Transverse colon (tissue), 4 donors: ENCODE measurements around the gene ZDHHC16.

Experiments used
- CTCF ChIP-seq, 5 experiments: fragments of 200-600 bp in 3 of 5; fragments of 450-650 bp in 2 of 5; sonication (generic) in 3 of 5; IDR thresholded peaks; 1 replicate in 2 of 5; 2 replicates in 3 of 5; pipeline ENCODE4 v1.5.1; 2016 to 2017; ENCODE audit warnings: antibody characterized with exemption in 5 of 5, inconsistent platforms in 3 of 5, mild to moderate bottlenecking in 2 of 5, moderate library complexity in 1 of 5
- EP300 ChIP-seq: sonication (generic); formaldehyde crosslinking; IDR thresholded peaks from one replicate; pipeline ENCODE4 v1.6.1; 2017; ENCODE audit warnings: antibody characterized with exemption, low read depth
- POLR2AphosphoS5 ChIP-seq, 3 donors: sonication (generic); formaldehyde crosslinking; IDR thresholded peaks; one replicate each; pipeline ENCODE4 v1.6.1; 2016; ENCODE audit warnings: antibody characterized with exemption in 3 of 3

GRCh38 chr10:97454330-97455036 is 8.5 kb downstream of the ZDHHC16 start:
- TF ChIP-seq CTCF (IDR thresholded peaks at IDR 0.05), result no peak
- no peak for TF ChIP-seq EP300
- no peak for TF ChIP-seq POLR2AphosphoS5 (IDR thresholded peaks at IDR 0.05)
